Measurements from ENCODE around the gene KRTAP1-4.

The KRTAP1-4 gene

DNA sequence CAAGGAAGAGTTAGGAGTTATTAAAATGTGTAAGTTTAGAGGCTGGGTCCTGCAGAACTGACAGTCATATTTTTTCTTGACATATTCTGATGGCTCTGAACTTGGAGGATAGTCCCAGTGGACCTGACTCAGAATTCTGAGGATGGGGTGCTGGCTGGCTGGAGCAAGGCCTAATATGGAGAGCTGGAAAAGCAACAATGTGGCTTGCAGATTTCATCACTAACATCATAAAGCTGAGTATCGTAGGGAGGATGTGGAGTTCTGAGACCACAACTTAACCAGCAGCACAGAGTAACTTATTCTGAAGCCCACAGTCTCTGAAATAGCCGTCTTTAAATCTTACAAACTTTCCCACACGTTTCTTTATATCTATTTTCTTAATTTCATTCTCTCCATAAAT, 5.3 kb downstream of the KRTAP1-4 start:
- no peak for DNase-seq
- Mint-ChIP-seq H3K27ac (no peak overlapping the region), H3K9me3 (no peaks in the 10 kb centered on the region), H3K27me3 (peaks cover 14% of the 10 kb centered on the region), H3K4me3 (no peak overlapping the region), H3K36me3 (ENCODE audit: low read depth) (no peaks in the 10 kb centered on the region), H3K4me1 (no peaks in the 10 kb centered on the region)
- ATAC-seq = no peak

DNA sequence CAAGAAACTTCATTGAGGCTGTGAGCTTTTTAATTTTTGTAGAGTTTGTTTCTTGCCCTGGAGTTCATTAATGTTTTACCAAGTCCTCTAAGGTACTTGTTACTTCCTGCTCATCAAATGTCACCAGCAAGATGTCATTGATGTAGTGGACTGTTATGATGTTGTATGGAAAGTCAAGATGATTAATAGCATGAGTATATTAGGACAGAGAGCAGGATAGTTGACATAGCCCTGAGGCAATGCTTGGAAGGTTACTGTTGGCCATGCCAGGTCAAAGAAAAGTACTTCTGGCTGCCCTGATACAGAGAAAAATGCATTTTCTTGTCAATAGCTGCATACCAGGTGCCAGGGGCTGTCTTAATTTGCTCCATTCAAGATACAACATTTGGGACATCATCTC, 9.7 kb downstream of the KRTAP1-4 start:
- Mint-ChIP-seq H3K27me3 (peaks cover 1% of the 10 kb centered on the region), H3K9me3 (no peaks in the 10 kb centered on the region), H3K4me3 (no peak overlapping the region), H3K4me1 (no peaks in the 10 kb centered on the region), H3K27ac (no peak overlapping the region), H3K36me3 (ENCODE audit: low read depth) (no peaks in the 10 kb centered on the region)
- DNase-seq (no peak), ATAC-seq (no peak)

DNA sequence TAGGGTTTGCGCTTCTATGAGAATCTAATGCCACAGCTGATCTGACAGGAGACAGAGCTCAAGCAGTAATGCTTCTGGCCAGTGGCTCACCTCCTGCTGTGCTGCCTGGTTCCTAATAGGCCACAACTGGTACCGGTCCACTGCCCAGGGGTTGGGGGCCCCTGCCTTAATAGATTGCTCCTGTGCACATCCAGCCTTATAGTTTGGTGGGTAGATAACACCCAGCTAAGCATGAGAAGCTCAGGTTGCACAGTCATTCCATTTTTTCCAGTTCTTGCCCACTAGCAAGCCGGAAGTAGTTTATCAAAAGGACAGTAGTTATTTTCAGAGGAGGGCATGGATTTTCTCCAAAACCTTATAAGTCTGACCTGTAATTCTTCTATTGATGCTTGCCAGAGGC, 10.6 kb downstream of the KRTAP1-4 start:
- ATAC-seq (no peak), DNase-seq (no peak)
- Mint-ChIP-seq H3K27ac (no peak overlapping the region), H3K9me3 (no peaks in the 10 kb centered on the region), H3K4me3 (no peak overlapping the region), H3K27me3 (peaks cover 1% of the 10 kb centered on the region), H3K4me1 (no peaks in the 10 kb centered on the region), H3K36me3 (ENCODE audit: low read depth) (no peaks in the 10 kb centered on the region)

DNA sequence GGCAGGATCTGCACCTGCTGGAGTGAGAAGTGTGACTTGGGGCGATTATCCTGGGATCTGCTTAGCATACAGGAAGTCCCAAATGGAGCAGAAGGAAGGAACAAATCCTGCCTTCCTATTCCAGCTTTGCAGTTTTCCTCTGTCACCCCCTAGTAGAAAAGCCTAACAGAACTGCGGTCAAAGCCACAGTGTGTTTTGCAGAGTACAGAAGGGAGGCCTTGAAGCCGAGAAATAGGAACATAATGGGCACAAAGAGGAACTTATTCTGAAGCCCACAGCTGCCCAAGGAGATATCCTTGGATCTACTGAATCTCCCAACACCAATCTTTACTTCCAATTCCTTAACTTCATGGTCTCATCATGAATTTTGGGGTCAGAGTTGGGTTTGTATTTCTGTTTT, 11.5 kb downstream of the KRTAP1-4 start:
- H3K36me3 Mint-ChIP-seq (ENCODE audit: low read depth) = no peaks in the 10 kb centered on the region

DNA sequence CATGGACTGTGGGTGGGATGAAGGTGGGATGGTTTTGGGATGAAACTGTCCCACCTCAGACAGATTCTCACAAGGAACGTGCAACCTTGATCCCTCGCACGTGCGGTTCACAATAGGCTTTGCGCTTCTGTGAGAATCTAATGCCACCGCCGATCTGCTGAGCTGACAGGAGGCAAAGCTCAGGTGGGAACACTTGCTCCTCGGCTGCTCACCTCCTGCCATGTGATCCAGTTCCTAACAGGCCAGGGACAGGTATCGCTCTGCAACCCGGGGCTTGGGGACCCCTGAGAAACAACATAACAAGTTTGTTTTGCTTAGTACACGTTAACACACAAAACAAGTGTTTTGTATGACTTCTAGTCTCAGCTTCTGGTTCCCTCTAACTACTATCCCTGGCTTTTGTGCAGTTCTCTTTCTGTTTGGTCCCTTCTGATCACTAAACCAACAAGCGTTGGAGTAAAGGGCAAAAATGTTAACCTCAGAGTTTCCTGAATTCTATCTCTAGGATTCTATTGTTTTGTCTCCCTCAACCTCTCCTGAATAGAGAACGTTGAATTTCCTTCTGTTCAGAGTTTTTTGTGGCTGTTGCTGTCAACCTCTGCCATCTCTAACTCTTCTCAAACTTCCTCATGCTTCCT, 13.3 kb downstream of the KRTAP1-4 start:
- Mint-ChIP-seq H3K4me3 (no peak overlapping the region), H3K4me1 (no peaks in the 10 kb centered on the region)
- ATAC-seq = no peak

More for the DNA sequence above, 11.5 kb downstream of the KRTAP1-4 start:
- DNase-seq (no peak), ATAC-seq (no peak)
- Mint-ChIP-seq H3K4me1 (no peaks in the 10 kb centered on the region), H3K9me3 (no peaks in the 10 kb centered on the region), H3K27me3 (peaks cover 1% of the 10 kb centered on the region), H3K4me3 (no peak overlapping the region), H3K27ac (no peak overlapping the region)

DNA sequence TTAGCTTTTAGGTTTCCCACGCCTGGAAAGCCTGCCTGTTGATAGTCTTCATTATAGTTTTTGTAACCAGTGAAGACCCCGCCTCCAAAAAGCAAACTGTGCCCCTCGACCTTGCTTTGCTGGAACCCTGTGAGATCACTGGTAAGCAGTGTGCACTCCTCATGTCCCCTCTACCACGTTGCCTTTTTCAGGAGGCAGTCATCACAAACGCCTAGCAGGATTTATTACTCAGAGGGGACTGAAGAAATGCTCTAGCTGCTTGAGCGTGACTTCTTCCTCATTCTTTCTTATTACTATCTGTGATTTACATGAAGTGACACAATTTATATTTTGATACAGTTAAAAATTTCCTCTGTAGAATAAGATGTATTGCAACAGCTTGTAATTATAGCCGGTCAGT, 14.5 kb downstream of the KRTAP1-4 start:
- DNase-seq = no peak
- no peak for ATAC-seq
- H3K27me3 Mint-ChIP-seq = no peaks in the 10 kb centered on the region
- no peak overlapping the region for H3K27ac Mint-ChIP-seq
- no peaks in the 10 kb centered on the region for H3K4me1 Mint-ChIP-seq
- H3K4me3 Mint-ChIP-seq = no peak overlapping the region
- no peaks in the 10 kb centered on the region for H3K9me3 Mint-ChIP-seq
- H3K36me3 Mint-ChIP-seq (ENCODE audit: low read depth) = no peaks in the 10 kb centered on the region

More for the DNA sequence above, 13.3 kb downstream of the KRTAP1-4 start:
- no peaks in the 10 kb centered on the region for H3K27me3 Mint-ChIP-seq
- H3K27ac Mint-ChIP-seq = no peak overlapping the region
- no peak for DNase-seq
- no peaks in the 10 kb centered on the region for H3K36me3 Mint-ChIP-seq (ENCODE audit: low read depth)
- no peaks in the 10 kb centered on the region for H3K9me3 Mint-ChIP-seq

DNA sequence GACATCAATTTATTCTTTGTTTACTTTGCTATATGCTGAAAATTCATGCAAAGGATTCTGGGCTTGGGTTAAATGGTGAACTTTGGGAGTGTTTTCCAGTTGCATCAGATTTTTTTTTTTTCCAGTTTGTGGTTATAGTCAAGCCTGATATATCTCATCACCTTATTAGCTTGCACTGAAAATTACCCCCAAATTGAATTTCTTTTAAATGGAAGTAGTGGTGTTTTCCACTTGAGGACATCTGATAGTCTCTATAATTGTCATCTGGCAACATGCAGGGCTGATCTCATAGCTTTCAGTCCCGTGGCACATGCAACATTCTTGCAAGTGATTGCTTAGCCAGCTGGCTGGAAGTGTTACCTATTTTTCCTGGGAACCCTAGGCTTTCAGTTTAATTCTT, 16.4 kb downstream of the KRTAP1-4 start:
- no peaks in the 10 kb centered on the region for H3K4me1 Mint-ChIP-seq
- H3K36me3 Mint-ChIP-seq (ENCODE audit: low read depth) = no peaks in the 10 kb centered on the region
- ATAC-seq = no peak
- DNase-seq = no peak
- no peaks in the 10 kb centered on the region for H3K9me3 Mint-ChIP-seq
- H3K4me3 Mint-ChIP-seq = no peak overlapping the region
- H3K27me3 Mint-ChIP-seq = no peaks in the 10 kb centered on the region
- no peak overlapping the region for H3K27ac Mint-ChIP-seq

DNA sequence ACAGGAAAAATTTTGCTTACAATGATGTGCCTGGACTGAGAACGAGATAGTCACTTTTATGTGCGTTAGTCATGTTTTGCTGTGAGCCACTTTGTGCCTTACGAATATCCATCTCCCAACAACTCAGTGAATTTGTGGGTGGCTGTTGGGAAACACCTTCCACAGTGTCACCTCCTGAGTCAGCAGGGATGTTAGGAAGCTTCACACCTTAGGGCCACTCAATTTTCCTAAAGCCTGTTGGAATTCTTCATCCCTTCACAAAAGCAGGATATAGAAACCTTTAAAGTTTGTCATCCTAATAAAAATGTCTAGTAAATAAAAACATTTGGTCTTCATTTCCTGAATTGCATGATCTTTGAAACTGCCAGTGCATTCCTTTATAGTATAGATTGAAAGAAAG, 16.8 kb downstream of the KRTAP1-4 start:
- H3K36me3 Mint-ChIP-seq (ENCODE audit: low read depth) = no peaks in the 10 kb centered on the region
- no peak for ATAC-seq
- H3K4me1 Mint-ChIP-seq = no peaks in the 10 kb centered on the region
- H3K9me3 Mint-ChIP-seq = no peaks in the 10 kb centered on the region
- H3K4me3 Mint-ChIP-seq = no peak overlapping the region
- H3K27me3 Mint-ChIP-seq = no peaks in the 10 kb centered on the region
- DNase-seq = no peak
- no peak overlapping the region for H3K27ac Mint-ChIP-seq

DNA sequence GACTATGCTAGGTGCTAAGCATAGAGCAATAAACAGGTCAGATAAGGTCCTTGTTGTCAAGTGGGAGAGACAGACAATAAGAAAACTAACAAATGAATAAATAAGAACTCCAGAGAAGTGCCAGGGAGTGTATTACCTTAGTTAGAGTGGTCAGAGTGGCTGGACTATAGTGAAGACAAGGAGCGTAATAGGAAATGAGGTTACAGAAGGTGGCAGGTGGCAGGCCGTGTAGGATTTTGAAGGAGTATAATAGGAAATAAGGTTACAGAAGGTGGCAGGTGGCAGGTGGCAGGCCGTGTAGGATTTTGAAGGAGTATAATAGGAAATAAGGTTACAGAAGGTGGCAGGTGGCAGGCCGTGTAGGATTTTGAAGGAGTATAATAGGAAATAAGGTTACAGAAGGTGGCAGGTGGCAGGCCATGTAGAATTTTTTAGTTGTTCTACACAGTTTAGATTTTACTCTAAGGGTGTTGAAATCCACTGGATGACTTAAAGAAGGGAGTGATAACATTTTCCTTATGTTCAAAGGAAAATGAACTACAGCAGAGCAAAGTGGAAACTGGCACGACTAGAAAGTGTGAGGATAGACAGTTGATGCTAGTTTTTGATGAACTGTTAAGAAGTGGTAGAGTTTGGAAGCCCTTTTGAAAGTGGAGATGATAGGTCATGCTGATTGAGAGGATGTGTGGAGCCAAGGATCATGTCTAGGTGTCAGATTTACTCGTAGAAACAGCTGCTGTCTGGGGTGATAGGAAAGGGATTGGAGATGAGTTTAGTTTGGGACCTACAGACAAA, 17.5 kb downstream of the KRTAP1-4 start:
- H3K27me3 Mint-ChIP-seq = no peaks in the 10 kb centered on the region
- no peaks in the 10 kb centered on the region for H3K4me1 Mint-ChIP-seq
- H3K36me3 Mint-ChIP-seq (ENCODE audit: low read depth) = no peaks in the 10 kb centered on the region
- no peak overlapping the region for H3K27ac Mint-ChIP-seq
- H3K9me3 Mint-ChIP-seq = no peaks in the 10 kb centered on the region
- H3K4me3 Mint-ChIP-seq = no peak overlapping the region
- ATAC-seq = no peak
- DNase-seq = no peak

DNA sequence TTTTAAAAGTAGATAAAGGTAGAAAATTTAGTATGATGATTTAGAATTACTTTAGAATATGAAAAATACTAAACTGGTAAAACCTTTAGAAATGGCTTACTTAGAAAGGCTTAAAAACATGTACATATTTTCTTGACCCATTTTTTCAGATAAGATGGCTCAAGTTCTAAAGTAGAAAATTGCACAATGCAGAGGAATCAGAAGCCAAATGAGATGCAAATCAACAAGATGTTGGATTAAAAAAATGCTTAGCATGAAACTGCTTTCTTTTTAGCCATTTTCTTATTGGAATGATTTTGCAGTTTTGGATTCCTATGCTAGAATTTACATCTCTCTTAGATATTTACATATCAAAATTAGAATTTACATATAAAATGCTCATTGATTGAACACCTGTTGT, 19.6 kb downstream of the KRTAP1-4 start:
- H3K36me3 Mint-ChIP-seq (ENCODE audit: low read depth) = no peaks in the 10 kb centered on the region
- no peaks in the 10 kb centered on the region for H3K9me3 Mint-ChIP-seq
- no peak overlapping the region for H3K4me3 Mint-ChIP-seq
- H3K27me3 Mint-ChIP-seq = no peaks in the 10 kb centered on the region
- ATAC-seq (no peak), DNase-seq (no peak)
- no peak overlapping the region for H3K27ac Mint-ChIP-seq
- no peaks in the 10 kb centered on the region for H3K4me1 Mint-ChIP-seq

DNA sequence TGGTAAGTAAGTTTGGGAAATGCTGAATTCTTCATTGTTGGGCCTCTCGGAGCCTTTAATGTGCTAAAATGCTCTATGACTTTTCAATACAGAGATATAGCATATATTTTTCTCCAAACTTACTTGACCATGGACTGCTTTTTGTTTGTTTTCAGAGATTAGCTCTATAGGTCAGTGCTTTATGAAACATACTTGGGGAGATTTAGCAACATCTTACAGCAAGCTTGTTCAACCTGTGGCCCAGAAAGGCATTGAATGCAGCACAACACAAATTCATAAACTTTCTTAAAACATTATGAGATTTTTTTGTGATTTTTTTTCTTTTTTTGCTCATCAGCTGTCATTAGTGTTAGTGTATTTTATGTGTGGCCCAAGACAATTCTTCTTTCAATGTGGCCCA, 20.1 kb downstream of the KRTAP1-4 start:
- H3K4me1 Mint-ChIP-seq = no peaks in the 10 kb centered on the region
- no peak for ATAC-seq
- no peaks in the 10 kb centered on the region for H3K9me3 Mint-ChIP-seq
- no peak overlapping the region for H3K4me3 Mint-ChIP-seq
- H3K27me3 Mint-ChIP-seq = no peaks in the 10 kb centered on the region
- no peak overlapping the region for H3K27ac Mint-ChIP-seq
- H3K36me3 Mint-ChIP-seq (ENCODE audit: low read depth) = no peaks in the 10 kb centered on the region
- DNase-seq = no peak

DNA sequence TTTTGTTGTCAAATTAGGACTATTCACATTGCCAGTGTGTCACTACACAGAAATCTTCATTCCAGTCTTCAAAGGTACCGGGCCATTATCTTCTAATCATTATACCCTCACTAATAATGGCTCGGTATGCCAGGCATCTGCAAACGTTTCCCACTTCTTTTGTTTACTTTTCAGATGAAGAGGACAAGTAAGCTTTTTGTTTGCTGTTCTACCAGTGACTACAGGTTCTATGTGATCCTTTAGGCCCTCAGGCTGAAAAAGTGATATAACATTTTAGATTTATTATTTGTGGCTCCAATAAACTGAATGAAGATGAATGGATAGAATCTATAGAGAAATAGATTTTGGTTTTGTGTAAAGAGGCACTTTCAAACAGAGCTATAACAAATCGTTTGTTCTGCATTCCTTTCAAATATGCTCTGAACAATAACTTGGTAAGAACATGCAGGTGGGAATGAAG, 20.7 kb downstream of the KRTAP1-4 start:
- DNase-seq = no peak
- Mint-ChIP-seq H3K36me3 (ENCODE audit: low read depth) (no peaks in the 10 kb centered on the region), H3K9me3 (no peaks in the 10 kb centered on the region), H3K4me3 (no peak overlapping the region), H3K27me3 (no peaks in the 10 kb centered on the region), H3K4me1 (no peaks in the 10 kb centered on the region), H3K27ac (no peak overlapping the region)
- ATAC-seq = no peak

DNA sequence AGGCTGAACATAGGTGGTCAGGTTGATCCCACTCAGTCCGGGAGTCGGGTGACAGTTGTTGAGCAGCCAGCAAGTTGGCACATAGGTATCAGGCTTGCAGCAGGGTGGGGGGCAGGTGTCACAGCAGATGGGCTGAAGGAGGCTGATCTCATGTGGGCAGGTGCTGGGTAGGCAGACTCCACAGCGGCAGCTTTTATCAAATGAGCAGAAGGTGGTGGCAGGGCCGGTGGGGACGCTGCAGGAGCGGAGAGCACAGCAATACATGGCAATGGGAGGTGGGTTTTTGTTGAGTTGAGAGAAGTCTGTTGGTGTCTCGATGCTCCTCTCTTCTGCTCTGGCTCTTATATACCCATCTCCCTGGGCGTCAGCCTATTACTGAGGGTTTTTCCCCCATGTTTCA, 21.2 kb downstream of the KRTAP1-4 start, which contains the start of gene KRTAP3-1:
TSS of gene KRTAP3-1 (minus strand) at position 318 of the 400 bp plus-strand sequence. CDS start at position 264, 54 bp downstream.
- no peaks in the 10 kb centered on the region for H3K9me3 Mint-ChIP-seq
- no peak for ATAC-seq
- no peaks in the 10 kb centered on the region for H3K4me1 Mint-ChIP-seq
- no peak for DNase-seq
- H3K27ac Mint-ChIP-seq = no peak within 1 kb of the TSS
- peaks cover 2% of the 10 kb centered on the region for H3K27me3 Mint-ChIP-seq
- no peak within 1 kb of the TSS for H3K4me3 Mint-ChIP-seq
- no peaks in the 10 kb centered on the region for H3K36me3 Mint-ChIP-seq (ENCODE audit: low read depth)

DNA sequence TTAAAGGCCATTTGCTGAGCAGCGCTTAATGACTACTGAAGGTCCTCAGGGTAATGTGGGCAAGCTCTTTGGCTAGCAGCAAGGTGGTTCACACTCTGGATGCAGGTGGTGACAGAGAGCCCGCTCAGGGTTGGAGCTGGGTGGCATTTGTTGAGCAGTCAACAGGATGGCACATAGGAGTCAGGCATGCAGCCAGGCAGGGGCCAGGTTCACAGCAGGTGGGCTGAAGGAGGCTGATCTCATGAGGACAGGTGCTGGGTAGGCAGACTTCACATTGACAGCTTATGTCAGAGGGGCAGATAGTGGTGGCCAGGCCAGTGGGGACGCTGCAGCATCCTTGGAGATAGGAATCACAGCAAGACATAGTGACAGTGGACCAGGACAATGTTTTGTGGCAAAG, 25.6 kb downstream of the KRTAP1-4 start:
- H3K27me3 Mint-ChIP-seq = peaks cover 19% of the 10 kb centered on the region
- no peak overlapping the region for H3K4me3 Mint-ChIP-seq
- no peak overlapping the region for H3K27ac Mint-ChIP-seq
- H3K36me3 Mint-ChIP-seq (ENCODE audit: low read depth) = no peaks in the 10 kb centered on the region
- DNase-seq = no peak
- H3K9me3 Mint-ChIP-seq = no peaks in the 10 kb centered on the region
- no peaks in the 10 kb centered on the region for H3K4me1 Mint-ChIP-seq
- no peak for ATAC-seq

DNA sequence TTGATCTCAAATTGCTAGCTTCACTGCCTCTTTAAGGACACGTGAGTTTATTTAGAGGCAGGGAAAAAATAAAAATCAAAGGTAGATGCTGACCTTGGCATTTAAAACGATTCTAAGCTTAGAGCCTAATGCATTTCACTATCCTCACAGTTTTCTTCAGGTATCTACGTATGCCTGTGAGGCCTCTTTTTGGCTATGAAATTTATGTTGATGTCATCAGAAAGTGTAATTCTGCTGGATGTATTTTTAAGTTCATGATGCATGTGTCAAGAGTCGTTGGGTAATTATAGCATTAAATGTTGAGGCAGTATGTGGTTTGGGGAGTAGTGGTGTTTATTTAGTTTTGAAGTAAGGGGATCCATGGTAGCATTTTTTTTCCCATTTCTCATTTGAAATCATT, 26.1 kb downstream of the KRTAP1-4 start:
- Mint-ChIP-seq H3K4me1 (no peaks in the 10 kb centered on the region), H3K27me3 (peaks cover 20% of the 10 kb centered on the region), H3K27ac (no peak overlapping the region), H3K9me3 (no peaks in the 10 kb centered on the region), H3K36me3 (ENCODE audit: low read depth) (no peaks in the 10 kb centered on the region), H3K4me3 (no peak overlapping the region)
- DNase-seq (no peak), ATAC-seq (no peak)
